Progenitor cell of endocrine pancreas (in vitro differentiated cells): ENCODE data around the gene MYH14. TPM values are rescaled to one million over a fixed set of nuclear protein-coding genes. Genes with fewer than 3 reads are reported as not detected.

Experiments used
- DNase-seq: peaks from one replicate; pipeline ENCODE4 v3.0.0; 2021; ENCODE audit warnings: low spot score; ENCODE audit not compliant: unreplicated experiment
- H3K27ac Mint-ChIP-seq: 2 replicates; pipeline ENCODE4 v1.8.0; 2021; ENCODE audit warnings: mild to moderate bottlenecking, moderate library complexity, mixed read lengths
- H3K27me3 Mint-ChIP-seq: 2 replicates; pipeline ENCODE4 v1.8.0; 2021; ENCODE audit warnings: mixed read lengths
- H3K36me3 Mint-ChIP-seq: 2 replicates; pipeline ENCODE4 v1.8.0; 2022; ENCODE audit warnings: mixed read lengths; ENCODE audit not compliant: insufficient read depth
- H3K4me1 Mint-ChIP-seq: 2 replicates; pipeline ENCODE4 v1.8.0; 2021; ENCODE audit warnings: low read depth, mixed read lengths
- H3K4me3 Mint-ChIP-seq: 2 replicates; pipeline ENCODE4 v1.8.0; 2021; ENCODE audit warnings: low read depth, mild to moderate bottlenecking, moderate library complexity, mixed read lengths
- H3K9me3 Mint-ChIP-seq: 2 replicates; pipeline ENCODE4 v1.8.0; 2021; ENCODE audit warnings: low read depth, mixed read lengths
- total RNA-seq: library from RNA; stranded (reverse); gene quantifications from 2 replicates; pipeline ENCODE4 v1.2.1, GENCODE V29; 2021
- TF ChIP-seq, protein P1 (sequence below): fragments of 200-600 bp; sonication (generic); IDR thresholded peaks from one replicate; pipeline ENCODE4 v1.5.0; 2021; ENCODE audit warnings: antibody characterized with exemption, mild to moderate bottlenecking; ENCODE audit not compliant: unreplicated experiment

The MYH14 gene
- total RNA-seq, 1 donor from 2014 or later = 65.9 TPM

DNA sequence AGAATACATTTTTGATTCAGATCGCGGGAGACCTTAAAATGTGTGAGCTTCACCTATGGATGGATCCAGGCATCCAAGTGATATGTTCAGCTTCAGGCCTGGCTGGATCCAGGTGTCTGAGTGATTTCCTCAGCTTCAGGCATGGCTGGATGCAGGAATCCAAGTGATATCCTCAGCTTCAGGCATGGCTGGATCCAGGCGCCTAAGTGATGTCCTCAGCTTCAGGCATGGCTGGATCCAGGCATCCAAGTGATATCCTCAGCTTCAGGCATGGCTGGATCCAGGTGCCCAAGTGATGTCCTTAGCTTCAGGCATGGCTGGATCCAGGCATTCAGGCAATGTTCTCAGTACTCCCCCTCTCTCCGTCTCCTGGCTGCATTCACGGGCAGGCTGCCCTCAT, 65.1 kb downstream of the MYH14 start:
- Mint-ChIP-seq H3K27ac (no peak overlapping the region), H3K4me1 (no peaks in the 10 kb centered on the region), H3K36me3 (peaks cover 23% of the 10 kb centered on the region), H3K27me3 (no peaks in the 10 kb centered on the region), H3K4me3 (no peak overlapping the region), H3K9me3 (no peaks in the 10 kb centered on the region)
- no peak for DNase-seq
- TF ChIP-seq, protein P1, sequence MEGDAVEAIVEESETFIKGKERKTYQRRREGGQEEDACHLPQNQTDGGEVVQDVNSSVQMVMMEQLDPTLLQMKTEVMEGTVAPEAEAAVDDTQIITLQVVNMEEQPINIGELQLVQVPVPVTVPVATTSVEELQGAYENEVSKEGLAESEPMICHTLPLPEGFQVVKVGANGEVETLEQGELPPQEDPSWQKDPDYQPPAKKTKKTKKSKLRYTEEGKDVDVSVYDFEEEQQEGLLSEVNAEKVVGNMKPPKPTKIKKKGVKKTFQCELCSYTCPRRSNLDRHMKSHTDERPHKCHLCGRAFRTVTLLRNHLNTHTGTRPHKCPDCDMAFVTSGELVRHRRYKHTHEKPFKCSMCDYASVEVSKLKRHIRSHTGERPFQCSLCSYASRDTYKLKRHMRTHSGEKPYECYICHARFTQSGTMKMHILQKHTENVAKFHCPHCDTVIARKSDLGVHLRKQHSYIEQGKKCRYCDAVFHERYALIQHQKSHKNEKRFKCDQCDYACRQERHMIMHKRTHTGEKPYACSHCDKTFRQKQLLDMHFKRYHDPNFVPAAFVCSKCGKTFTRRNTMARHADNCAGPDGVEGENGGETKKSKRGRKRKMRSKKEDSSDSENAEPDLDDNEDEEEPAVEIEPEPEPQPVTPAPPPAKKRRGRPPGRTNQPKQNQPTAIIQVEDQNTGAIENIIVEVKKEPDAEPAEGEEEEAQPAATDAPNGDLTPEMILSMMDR = no peak

DNA sequence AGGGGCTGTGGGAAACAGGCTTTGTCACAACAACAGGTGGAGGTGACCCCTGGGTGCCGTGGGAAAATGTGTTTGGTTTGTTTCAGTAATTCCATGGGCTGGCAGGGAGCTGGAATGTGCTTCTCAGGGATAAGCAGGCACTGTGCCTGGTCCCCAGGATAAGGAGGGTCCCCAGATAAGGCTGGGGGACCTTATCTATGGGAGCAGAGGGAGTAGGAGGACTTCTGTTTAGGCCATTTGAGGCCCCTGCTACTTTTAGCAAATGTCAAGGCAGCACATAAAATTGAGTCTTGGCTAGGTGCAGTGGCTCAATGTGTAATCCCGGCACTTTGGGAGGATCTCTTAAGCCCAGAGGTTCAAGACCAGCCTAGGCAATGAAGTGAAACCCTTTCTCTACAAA, 66.2 kb downstream of the MYH14 start:
- Mint-ChIP-seq H3K4me3 (no peak overlapping the region), H3K27ac (no peak overlapping the region), H3K4me1 (no peaks in the 10 kb centered on the region), H3K27me3 (no peaks in the 10 kb centered on the region), H3K36me3 (peaks cover 21% of the 10 kb centered on the region), H3K9me3 (no peaks in the 10 kb centered on the region)
- TF ChIP-seq, protein P1 = no peak
- DNase-seq = no peak

DNA sequence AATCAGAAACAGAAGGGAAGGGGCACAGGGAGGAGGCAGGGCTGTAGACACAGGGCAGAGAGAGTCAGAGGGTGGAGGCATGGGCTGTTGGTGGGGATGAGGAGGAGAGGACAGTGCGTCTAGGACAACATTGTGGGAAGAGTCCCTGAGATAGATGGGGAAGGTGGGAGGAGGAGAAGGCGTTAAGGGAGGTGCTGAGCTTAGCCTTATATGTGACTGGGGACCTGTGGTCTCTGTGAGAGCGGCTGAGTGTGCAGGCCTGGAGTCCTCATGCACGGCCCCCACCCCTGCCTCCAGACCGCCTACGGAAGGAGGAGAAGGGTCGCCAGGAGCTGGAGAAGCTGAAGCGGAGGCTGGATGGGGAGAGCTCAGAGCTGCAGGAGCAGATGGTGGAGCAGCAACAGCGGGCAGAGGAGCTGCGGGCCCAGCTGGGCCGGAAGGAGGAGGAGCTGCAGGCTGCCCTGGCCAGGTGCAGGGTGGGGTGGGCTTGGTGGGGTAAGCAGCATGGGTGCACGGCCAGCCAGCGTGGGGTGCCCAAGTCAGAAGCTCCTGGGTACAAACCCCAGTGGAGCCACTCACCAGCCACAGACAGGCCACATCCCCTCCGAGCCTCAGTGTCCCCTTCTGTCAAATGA, 69.0 kb downstream of the MYH14 start:
- peaks cover 26% of the 10 kb centered on the region for H3K36me3 Mint-ChIP-seq
- no peaks in the 10 kb centered on the region for H3K27me3 Mint-ChIP-seq
- H3K4me3 Mint-ChIP-seq = no peak overlapping the region
- DNase-seq = no peak
- H3K27ac Mint-ChIP-seq = peak overlapping the region; percentile 60
- no peaks in the 10 kb centered on the region for H3K9me3 Mint-ChIP-seq
- TF ChIP-seq, protein P1 = no peak
- no peaks in the 10 kb centered on the region for H3K4me1 Mint-ChIP-seq

DNA sequence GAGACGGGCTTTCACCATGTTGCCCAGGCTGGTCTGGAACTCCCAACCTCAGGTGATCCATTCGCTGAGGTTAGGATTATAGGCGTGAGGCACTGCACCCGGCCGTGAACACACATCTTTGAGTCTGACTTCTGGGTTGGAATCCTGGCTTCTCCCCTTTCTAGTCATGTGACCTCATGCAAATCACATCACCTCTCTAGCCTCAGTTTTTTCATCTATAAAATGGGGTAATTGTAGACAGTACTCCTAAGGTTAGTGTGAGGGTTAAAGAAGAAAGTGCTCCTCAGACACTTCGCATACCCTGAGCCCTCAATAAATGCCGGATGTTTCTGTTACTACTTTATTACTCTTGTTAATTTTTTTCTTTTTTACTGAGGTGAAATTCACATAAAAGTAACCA, 70.4 kb downstream of the MYH14 start:
- H3K9me3 Mint-ChIP-seq = no peaks in the 10 kb centered on the region
- H3K27ac Mint-ChIP-seq = no peak overlapping the region
- no peaks in the 10 kb centered on the region for H3K4me1 Mint-ChIP-seq
- H3K27me3 Mint-ChIP-seq = no peaks in the 10 kb centered on the region
- TF ChIP-seq, protein P1 = no peak
- no peak for DNase-seq
- H3K36me3 Mint-ChIP-seq = peaks cover 19% of the 10 kb centered on the region
- no peak overlapping the region for H3K4me3 Mint-ChIP-seq

DNA sequence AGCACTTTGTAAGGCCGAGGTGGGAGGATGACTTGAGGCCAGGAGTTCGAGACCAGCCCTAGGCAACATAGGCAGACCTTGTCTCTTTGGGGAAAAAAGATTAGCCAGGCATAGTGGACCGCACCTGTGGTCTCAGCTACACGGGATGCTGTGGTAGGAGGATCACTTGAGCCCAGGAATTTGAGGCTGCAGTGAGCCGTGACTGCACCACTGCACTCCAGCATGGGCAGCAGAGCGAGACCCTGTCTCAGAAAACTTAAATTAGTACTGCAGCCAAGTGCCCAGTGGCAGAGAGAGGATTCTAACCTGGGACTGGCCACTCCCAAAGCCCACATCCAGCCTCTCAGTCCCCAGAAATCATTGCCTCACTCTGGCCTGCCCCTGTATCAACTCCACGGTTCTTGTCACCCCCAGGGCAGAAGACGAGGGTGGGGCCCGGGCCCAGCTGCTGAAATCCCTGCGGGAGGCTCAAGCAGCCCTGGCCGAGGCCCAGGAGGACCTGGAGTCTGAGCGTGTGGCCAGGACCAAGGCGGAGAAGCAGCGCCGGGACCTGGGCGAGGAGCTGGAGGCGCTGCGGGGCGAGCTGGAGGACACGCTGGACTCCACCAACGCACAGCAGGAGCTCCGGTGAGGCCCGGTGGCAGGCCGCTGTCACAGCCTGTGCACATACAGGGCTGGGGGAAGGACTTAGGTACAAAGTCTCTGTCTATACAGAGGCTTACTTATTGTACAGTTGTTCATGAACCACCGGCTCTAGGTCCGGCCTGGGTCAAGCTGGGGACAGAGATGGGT, 72.4 kb downstream of the MYH14 start:
- Mint-ChIP-seq H3K4me3 (no peak overlapping the region), H3K36me3 (peaks cover 23% of the 10 kb centered on the region), H3K4me1 (no peaks in the 10 kb centered on the region), H3K27me3 (no peaks in the 10 kb centered on the region), H3K9me3 (no peaks in the 10 kb centered on the region), H3K27ac (peak overlapping the region; percentile 78)
- TF ChIP-seq, protein P1 = no peak
- no peak for DNase-seq
